HG03571 (cell line): ENCODE results near the gene ENTHD1.
A peak's percentile ranks its signal among the peaks of the same experiment; 100 is the strongest.
"Not testable (repeated sequence)": the region's sequence is repeated elsewhere in the genome, so short reads cannot be mapped to it uniquely, and the experiment has no call there.

Experiments
- ATAC-seq: cut with Tn5 transposase; IDR thresholded peaks from one replicate; pipeline ENCODE4 v1.9.1; 2021; ENCODE audit not compliant: unreplicated experiment

Gene ENTHD1

DNA sequence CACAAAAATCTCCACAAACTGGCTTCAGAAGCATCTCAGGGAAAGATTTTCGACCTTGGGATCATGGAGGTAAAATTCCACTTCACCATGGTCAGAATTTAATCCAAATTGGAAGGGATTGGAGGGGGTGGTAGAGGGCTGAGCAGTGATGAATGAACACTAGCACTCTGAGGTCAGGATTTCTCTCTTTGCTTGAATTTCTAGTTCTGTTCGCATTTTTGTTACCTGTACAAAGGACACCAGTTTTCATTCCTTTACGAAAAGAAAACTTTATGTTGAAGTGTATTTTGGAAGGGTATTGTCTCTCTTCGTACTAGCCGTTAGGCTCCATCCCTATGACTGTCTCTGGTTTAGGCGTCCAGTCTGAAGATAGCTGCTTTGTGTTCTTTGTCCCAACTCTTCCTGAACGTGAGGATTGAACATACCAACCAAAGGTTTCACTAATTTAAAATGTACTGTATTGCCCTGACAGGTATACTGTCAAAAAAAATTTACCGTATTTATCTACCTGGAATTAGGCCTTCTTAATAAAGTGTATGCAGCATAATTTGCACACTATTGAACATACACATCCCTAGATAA, 8.1 kb upstream of the ENTHD1 start:
- no peak for ATAC-seq

GRCh38 chr22:39900306-39901227, 7.0 kb upstream of the ENTHD1 start, which contains the start of gene GRAP2:
Gene GRAP2 (plus strand): TSS chr22:39901084. CDS start chr22:39947107, 46,023 bp downstream.
- peak; percentile 62 for ATAC-seq

DNA sequence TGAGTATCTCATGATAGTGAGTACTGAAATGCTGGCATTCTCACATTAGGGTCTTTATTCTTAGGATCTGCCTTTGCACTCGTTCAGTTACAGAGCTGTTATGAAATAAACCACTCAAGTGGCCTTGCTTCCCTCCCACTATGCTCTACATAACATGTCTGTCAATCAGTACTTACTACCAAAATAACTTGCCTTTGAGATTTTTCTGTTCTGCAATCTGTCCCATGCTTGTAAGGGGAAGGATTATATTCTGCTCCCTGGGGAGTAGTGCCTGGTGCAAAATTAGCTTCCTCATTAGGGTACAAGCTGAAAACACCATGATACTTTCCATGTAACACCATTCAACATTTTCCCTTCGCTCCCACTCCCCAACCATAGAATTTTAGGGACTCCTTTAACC, 5.4 kb upstream of the ENTHD1 start:
- peak; percentile 52 for ATAC-seq

DNA sequence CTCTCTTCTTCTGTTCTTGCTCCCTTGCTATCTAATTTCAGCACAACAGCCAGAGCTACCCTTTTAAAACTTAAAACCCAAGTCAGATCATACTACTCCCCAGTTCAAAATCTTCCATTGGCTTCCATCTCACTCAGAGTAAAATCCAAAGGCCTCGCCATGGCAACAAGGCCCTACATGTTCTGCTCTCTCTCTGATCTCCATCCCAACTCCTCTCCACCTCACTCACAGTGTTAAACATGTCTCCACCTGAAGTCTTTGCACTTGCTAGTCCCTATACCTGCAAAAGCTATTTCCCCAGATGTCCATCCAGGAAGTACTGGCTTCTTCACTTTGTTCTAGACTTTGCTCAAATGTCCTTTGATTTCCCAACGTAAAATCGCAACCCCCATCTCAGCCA, 4.3 kb upstream of the ENTHD1 start:
- ATAC-seq: no peak

DNA sequence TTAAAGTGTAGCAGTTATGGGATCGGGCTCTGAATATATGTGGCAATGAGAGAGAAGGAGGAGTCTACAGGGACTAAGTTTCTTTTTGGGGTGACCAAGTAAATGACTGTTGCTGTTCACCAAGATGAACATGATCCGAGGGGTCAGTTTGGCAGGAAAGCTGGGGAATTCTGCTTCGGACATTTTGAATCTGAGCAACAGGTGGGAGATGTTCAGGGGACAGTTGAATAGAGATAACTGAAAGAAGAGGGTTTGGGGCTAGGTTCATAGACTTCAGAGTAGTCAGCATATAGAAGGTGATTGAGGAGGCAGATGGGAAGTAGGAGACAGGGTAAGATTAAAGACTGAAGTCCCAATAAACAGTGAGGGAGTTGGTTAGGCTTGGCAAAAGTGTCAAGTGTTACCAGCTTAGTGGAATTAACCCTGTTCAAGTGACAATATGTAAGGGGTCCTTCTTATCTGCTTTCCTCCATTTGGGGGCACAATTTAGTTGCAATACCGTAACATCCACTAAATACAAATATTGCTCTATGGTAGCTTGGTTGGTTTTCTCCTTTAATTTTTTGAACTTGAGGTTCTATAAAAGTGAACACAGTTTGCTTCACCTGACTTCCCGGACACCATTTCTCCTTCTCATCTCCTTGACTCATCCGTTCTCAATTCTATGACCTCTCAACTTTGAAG, 2.9 kb upstream of the ENTHD1 start:
- no peak for ATAC-seq

- ATAC-seq: no peak
Observed at GRCh38 chr22:39895682-39896081, 2.1 kb upstream of the ENTHD1 start.

GRCh38 chr22:39894554-39895092, 1.1 kb upstream of the ENTHD1 start:
- no peak for ATAC-seq

GRCh38 chr22:39889924-39890323, 3.6 kb downstream of the ENTHD1 start:
- not testable (repeated sequence) for ATAC-seq

- ATAC-seq: no peak
Observed at GRCh38 chr22:39883057-39883456, 10.5 kb downstream of the ENTHD1 start.

- no peak for ATAC-seq
Observed at GRCh38 chr22:39880722-39881121, 12.8 kb downstream of the ENTHD1 start.

DNA sequence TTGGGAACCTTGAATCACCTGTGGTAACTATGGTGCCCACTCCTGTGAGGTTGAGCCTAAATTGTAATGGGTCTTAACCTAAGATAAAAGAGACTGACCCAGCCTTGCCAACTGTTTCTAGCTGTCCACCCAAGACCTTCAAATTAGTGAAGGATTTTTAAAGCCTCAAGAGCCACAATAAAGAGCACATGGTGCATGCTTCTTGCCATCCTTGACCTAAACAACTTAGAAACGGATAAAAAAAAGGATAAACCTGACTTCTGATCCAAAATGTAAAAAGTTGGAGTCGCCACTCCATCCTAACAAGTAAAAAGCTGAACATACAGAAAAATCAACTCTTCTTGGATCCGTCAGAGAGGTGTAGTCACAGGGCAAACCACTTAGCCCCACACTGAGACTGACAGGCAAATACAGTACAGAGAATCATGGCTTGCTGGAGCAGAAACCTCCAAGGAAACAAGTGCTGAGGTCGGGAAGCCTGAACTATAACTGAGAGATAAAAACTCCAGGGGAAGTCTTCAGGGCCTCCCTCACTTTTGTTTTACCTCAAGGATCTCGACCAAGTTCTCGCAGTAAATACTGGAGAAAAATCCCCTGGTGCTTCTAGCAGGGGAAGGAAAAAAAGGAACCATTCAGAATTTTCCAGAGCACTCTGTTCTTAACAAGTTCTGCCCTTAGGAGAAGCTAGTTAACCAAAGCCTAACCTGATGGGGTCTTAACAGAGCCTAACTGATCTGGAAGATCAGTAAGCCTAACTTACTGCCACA, 16.3 kb downstream of the ENTHD1 start:
- ATAC-seq: no peak

- not testable (repeated sequence) for ATAC-seq
Observed at GRCh38 chr22:39875176-39875885, 18.2 kb downstream of the ENTHD1 start.

DNA sequence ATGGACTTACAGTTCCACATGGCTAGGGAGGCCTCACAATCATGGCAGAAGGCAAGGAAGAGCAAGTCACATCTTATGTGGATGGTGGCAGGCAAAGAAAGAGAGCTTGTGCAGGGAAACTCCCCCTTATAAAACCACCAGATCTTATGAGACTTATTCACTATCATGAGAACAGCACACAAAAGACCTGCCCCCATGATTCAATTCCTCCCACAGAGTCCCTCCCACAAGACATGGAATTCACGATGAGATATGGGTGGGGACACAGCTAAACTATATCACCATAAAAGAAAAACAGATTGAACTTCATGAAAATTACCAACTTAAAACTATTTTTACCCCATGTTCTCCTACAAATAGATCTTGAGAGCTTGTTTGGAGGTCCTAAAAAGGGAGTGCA, 19.6 kb downstream of the ENTHD1 start:
- ATAC-seq: no peak

DNA sequence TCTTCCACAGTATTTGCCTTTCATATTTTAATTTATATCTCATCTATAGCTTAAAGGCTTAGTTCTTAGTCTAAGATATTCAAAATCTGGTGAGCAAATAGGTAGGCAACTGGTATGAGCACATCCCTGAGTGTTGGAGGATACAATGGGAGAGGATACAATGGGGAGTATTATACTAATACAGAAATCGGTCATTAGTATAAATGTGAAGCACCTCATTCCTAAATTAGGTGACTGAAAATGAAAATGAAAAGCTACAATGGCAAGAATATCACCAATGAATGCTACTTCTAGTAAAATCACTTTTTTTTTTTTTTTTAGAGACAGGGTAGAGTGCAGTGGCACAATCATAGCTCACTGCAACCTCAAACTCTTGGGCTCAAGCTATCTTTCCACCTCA, 21.0 kb downstream of the ENTHD1 start:
- ATAC-seq: no peak

GRCh38 chr22:39871008-39871798, 22.4 kb downstream of the ENTHD1 start:
- ATAC-seq: no peak

GRCh38 chr22:39869797-39870196, 23.8 kb downstream of the ENTHD1 start:
- ATAC-seq: not testable (repeated sequence)

- no peak for ATAC-seq
Observed at GRCh38 chr22:39868741-39869140, 24.8 kb downstream of the ENTHD1 start.

GRCh38 chr22:39859903-39860588, 33.5 kb downstream of the ENTHD1 start:
- no peak for ATAC-seq

GRCh38 chr22:39856588-39856987, 37.0 kb downstream of the ENTHD1 start:
- no peak for ATAC-seq
